GM19238 (cell line): ENCODE results near the gene PTCH2.
A peak's percentile ranks its signal among the peaks of the same experiment; 100 is the strongest.

Source experiments
- DNase-seq: peaks from one replicate; pipeline ENCODE4 v3.0.0; 2011; ENCODE audit warnings: low spot score; ENCODE audit not compliant: insufficient read length

PTCH2 gene

DNA sequence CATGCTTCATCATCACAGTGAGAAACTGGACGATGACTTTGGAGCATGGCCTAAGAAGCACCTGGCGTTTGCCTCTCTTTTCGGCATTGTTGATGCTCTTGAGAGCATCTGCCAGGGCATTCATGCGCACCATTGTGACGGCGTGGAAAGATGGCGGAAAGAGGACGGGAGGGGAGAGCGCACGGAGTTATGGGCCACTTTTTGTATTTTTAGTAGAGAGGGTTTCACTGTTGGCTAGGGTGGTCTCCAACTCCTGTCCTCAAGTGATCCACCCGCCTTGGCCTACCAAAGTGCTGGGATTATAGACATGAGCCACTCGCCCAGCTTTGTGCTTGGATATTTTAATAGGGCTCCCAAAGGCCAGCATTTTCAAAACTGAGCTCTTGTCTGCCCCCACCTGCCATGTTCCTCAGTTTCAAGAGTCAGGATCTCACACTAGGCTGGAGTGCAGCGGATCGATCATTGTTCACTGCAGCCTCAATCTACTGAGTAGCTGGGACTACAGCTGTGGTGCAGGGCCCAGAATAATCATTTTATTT, 62.4 kb downstream of the PTCH2 start:
- DNase-seq, result no peak

- no peak for DNase-seq
Observed at GRCh38 chr1:44778705-44779576, 64.1 kb downstream of the PTCH2 start.

GRCh38 chr1:44777969-44778635, 65.0 kb downstream of the PTCH2 start:
- no peak for DNase-seq

DNA sequence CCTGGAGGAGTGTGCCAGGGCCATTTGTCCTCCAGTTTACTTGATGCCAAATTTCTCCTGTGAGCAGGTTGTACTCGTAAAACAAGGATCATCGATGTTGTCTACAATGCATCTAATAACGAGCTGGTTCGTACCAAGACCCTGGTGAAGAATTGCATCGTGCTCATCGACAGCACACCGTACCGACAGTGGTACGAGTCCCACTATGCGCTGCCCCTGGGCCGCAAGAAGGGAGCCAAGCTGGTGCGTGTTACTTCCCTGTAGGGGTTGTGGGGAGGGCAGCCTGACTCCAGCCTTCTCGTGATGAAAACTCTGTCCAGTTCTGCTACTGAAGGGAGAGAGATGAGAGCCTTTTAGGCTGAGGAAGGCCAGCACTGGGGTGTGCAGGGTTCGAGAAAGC, 65.5 kb downstream of the PTCH2 start:
- no peak for DNase-seq

GRCh38 chr1:44776730-44777068, 66.4 kb downstream of the PTCH2 start:
- DNase-seq, result no peak

DNA sequence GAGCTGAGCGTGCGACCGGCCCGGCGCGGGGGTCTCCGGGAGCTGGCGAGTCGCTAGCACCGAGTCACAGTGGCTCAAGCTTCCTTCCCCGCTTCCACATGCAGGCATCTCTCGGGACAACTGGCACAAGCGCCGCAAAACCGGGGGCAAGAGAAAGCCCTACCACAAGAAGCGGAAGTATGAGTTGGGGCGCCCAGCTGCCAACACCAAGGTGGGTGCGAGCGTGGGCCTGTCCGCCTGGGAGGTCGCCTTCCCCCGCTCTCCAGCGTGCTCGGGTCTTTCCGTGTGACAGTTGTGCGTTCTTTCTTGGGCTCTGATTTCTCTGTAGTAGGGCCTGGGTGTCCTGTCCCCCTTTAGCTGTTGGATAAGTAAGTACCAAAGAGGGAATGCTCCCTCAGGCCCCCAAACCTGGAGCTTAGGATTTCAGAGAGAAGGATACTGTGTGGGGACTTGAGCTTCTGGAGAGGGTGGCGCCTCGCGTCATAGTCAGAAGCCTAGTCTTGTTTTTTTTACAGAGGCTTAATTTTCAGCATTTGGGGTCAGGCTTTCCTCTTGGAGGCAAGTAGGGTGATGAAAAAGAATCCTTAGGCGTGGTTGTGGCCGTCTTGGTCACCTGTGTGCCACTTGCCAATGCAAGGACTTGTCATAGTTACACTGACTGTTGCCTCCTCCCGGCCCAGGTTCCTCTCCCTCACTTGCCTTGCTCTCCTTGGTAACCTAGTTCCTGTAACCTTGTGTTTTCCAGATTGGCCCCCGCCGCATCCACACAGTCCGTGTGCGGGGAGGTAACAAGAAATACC, 66.9 kb downstream of the PTCH2 start:
- DNase-seq, result peak; percentile 24

DNA sequence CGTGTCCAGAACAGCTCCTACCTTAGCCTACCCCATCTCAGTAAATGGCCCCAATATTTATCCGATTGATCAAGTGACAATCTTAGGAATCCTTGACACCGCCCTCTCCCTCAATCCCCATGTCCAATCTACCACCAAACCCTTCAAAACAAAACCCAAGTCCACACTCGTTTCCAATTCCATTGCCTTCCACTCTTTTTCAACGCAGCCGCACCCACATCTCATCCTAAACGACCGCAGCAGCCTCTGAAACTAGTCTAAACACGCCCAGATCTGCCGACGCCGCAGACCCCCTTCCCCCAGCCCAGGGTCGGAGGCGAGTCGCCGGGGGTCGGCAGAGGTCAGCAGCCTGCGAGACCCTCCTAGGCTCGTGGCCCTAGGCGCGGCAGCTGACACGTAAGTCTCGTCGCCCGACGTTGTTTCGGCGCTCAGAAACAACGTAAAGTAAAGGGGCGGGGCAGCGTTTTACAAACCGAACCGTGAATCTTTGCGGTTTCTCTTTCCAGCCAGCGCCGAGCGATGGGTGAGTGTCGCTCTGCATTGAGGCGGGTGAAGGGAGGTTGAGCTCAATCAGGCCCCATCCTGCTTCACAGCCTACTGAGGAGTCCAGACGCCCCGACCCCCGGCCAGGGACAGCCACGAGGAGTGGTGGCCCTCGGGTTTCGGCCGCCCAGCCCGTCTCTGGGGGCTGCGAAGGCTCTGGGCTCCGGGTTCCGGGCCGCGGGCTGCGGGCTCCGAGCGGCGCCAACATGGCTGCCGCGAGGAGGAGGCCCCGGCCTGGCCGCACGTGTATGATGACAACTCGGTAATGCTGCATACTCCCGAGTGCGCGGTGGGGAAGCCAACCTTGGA, 67.7 kb downstream of the PTCH2 start, which contains the start of gene RPS8:
RPS8 (plus strand) TSS at position 463 of the 852 bp plus-strand sequence; CDS start at position 520, 57 bp downstream.
- peak; percentile 78 for DNase-seq
